Psoas muscle (tissue), 8 donors: ENCODE data around the gene SLC39A7. TPM values are rescaled to one million over a fixed set of nuclear protein-coding genes. Genes with fewer than 3 reads are reported as not detected.

ENCODE experiments used
- ATAC-seq, 4 donors: fragments of 200-7000 bp; cut with Tn5 transposase; one replicate each; pipeline ENCODE4 v1.9.1; 2020; ENCODE audit warnings: moderate library complexity in 3 of 4, mild to moderate bottlenecking in 2 of 4
- DNase-seq, 2 donors: peaks; one replicate each; pipeline ENCODE4 v3.0.0-alpha.2; 2020
- H3K27ac ChIP-seq: fragments of 200-600 bp; one replicate; pipeline ENCODE4 v1.8.0; 2022
- H3K27me3 ChIP-seq, 3 donors: fragments of 200-600 bp in 1 of 3; one replicate each; pipeline versions ENCODE4 v1.6.1 to v1.8.0; 2013 to 2022; ENCODE audit warnings: low read length in 2 of 3, mild to moderate bottlenecking in 2 of 3, moderate library complexity in 1 of 3; ENCODE audit not compliant: insufficient read depth in 3 of 3
- H3K36me3 ChIP-seq, 2 donors: fragments of 200-600 bp in 1 of 2; one replicate each; pipeline versions ENCODE4 v1.6.1 to v1.8.0; 2013 to 2022; ENCODE audit warnings: low read depth in 1 of 2, mild to moderate bottlenecking in 1 of 2, moderate library complexity in 1 of 2; ENCODE audit not compliant: insufficient read depth in 1 of 2
- H3K4me1 ChIP-seq: fragments of 200-600 bp; one replicate; pipeline ENCODE4 v1.8.0; 2022
- H3K4me3 ChIP-seq: fragments of 200-600 bp; one replicate; pipeline ENCODE4 v1.8.0; 2022; ENCODE audit warnings: mild to moderate bottlenecking
- H3K9me3 ChIP-seq: fragments of 200-600 bp; one replicate; pipeline ENCODE4 v1.8.0; 2022
- CTCF ChIP-seq: fragments of 200-600 bp; IDR thresholded peaks from one replicate; pipeline ENCODE4 v1.8.0; 2022; ENCODE audit warnings: antibody characterized with exemption
- WGBS, 3 donors: extraction: QIAGEN DNeasy Blood & Tissue Kit; methylation state at CpG; one replicate each; pipeline versions ENCODE4 v1.1.6 to v1.1.7; 2013; 5-methylcytosine and 5-hydroxymethylcytosine counted together
- intact Hi-C, 2 donors: fragments of 100-400 bp; cut with DNase I; formaldehyde crosslinking; loops; one replicate each; pipeline versions ENCODE4 v1.11.0 to v1.14.2; 2022
- polyA plus RNA-seq, 3 donors: library from polyadenylated mRNA; stranded (reverse); fragments of 200-250 nt; gene quantifications; one replicate each; pipeline ENCODE4 v1.2.3, GENCODE V29; 2013
- total RNA-seq, 4 donors: library from RNA; stranded (reverse); fragmentation: NEBNext Ultra II Directional in 2 of 4; extraction: Animal tissue kit (Norgen Biotek cat#: 25700) in 2 of 4; gene quantifications; one replicate each; pipeline versions ENCODE4 v1.2.1 to v1.2.4, GENCODE V29; 2021 to 2023
- donor health status: healthy with polysubstance abuse.
- donor health status: DM: no; HTN: no; CAD: no; lungs with moderate emphysema.
- donor health status: Bipolar disorder and iron deficiency.
- donor health status: healthy.
- donor health status: DM: yes; HTN: yes; CAD: no.
- donor health status: DM: no; HTN: no; CAD: no.
- donor health status: DM: no; HTN: no; CAD: no.
- donor health status: DM: yes; HTN: yes; CAD: no.

SLC39A7 gene
- total and polyA plus RNA-seq, 7 donors, result 17.6 to 126 (median 41.4) TPM

- TF ChIP-seq CTCF, result no peak
- Histone ChIP-seq H3K27me3 (no peaks in the 10 kb centered on the region), H3K27ac (no peak overlapping the region), H3K4me1 (peaks cover 2% of the 10 kb centered on the region), H3K36me3 (no peaks in the 10 kb centered on the region), H3K4me3 (no peak overlapping the region), H3K9me3 (no peaks in the 10 kb centered on the region)
- intact Hi-C loops, result no loop called here
- 85 to 88% (median 87%) methylated on average over 2 of the region's 2 CpGs for WGBS, 3 donors
- DNase-seq (no peak), ATAC-seq (no peak)
Observed at GRCh38 chr6:33156964-33157363, 43.7 kb upstream of the SLC39A7 start.

GRCh38 chr6:33160096-33160495 lies 40.6 kb upstream of the SLC39A7 start:
- intact Hi-C loops, result loop anchor here in 1 of 2 donors (2.0 kb wide), 1 partner anchor 89 kb away; no protein-coding TSS in a partner anchor
- DNase-seq, result no peak
- Histone ChIP-seq H3K27me3 (no peaks in the 10 kb centered on the region), H3K4me3 (no peak overlapping the region), H3K4me1 (peaks cover 5% of the 10 kb centered on the region), H3K36me3 (no peaks in the 10 kb centered on the region), H3K27ac (no peak overlapping the region), H3K9me3 (no peaks in the 10 kb centered on the region)
- ATAC-seq, result no peak
- TF ChIP-seq CTCF, result no peak
- 88 to 92% (median 91%) methylated on average over 11 of the region's 11 CpGs for WGBS, 3 donors

- H3K36me3 ChIP-seq, result no peaks in the 10 kb centered on the region
- H3K4me1 ChIP-seq, result peaks cover 5% of the 10 kb centered on the region
- H3K4me3 ChIP-seq, result peak overlapping the region; percentile 70
- ATAC-seq (peak; percentile 29 to 67 (median 38)), DNase-seq (peak in 1 of 2 donors; percentile 43)
- intact Hi-C loops, result loop anchor here (1.0 to 2.0 kb wide), 3 partner anchors 36 to 88 kb away; no protein-coding TSS in a partner anchor
- H3K27me3 ChIP-seq, result no peaks in the 10 kb centered on the region
- H3K9me3 ChIP-seq, result no peaks in the 10 kb centered on the region
- 16 to 24% (median 17%) methylated on average over 13 of the region's 13 CpGs for WGBS, 3 donors
- H3K27ac ChIP-seq, result no peak overlapping the region
- TF ChIP-seq CTCF, result no peak
Observed at GRCh38 chr6:33160728-33161344, 39.8 kb upstream of the SLC39A7 start.

GRCh38 chr6:33161354-33162331 lies 39.0 kb upstream of the SLC39A7 start:
- WGBS, 3 donors, result 6 to 7% (median 6%) methylated on average over 44 to 58 of the region's 58 CpGs
- H3K4me1 ChIP-seq, result peaks cover 5% of the 10 kb centered on the region
- no peak overlapping the region for H3K27ac ChIP-seq
- H3K4me3 ChIP-seq, result peak overlapping the region; percentile 70
- H3K36me3 ChIP-seq, result no peaks in the 10 kb centered on the region
- DNase-seq (peak; percentile 84 to 90), ATAC-seq (peak; percentile 92 to 100 (median 94))
- intact Hi-C loops, result loop anchor here (1.0 to 2.0 kb wide), 3 partner anchors 36 to 87 kb away; no protein-coding TSS in a partner anchor
- no peaks in the 10 kb centered on the region for H3K27me3 ChIP-seq
- TF ChIP-seq CTCF, result peak; percentile 91
- no peaks in the 10 kb centered on the region for H3K9me3 ChIP-seq
